Left renal pelvis (tissue), 4 donors: ENCODE data around the gene FBLN2. TPM values are rescaled to one million over a fixed set of nuclear protein-coding genes. Genes with fewer than 3 reads are reported as not detected.

Experiments
- DNase-seq, 4 donors: peaks; one replicate each; pipeline ENCODE4 v3.0.0-alpha.2; 2013; ENCODE audit warnings: low read depth in 4 of 4, low spot score in 3 of 4
- polyA plus RNA-seq, 4 donors: library from polyadenylated mRNA; unstranded; fragments of 120-200 nt; gene quantifications; one replicate each; pipeline ENCODE4 v1.2.1, GENCODE V29; 2013; ENCODE audit not compliant: insufficient read length in 4 of 4

Gene FBLN2
- polyA plus RNA-seq, 4 donors, result 25.6 to 97.3 (median 34.6) TPM

- DNase-seq, result no peak
These were observed 14.4 kb downstream of the FBLN2 start for GRCh38 chr3:13563321-13563720.

GRCh38 chr3:13563911-13564310 lies 15.0 kb downstream of the FBLN2 start:
- no peak for DNase-seq

- DNase-seq, result no peak
These were observed 16.0 kb downstream of the FBLN2 start for GRCh38 chr3:13564751-13565560.

GRCh38 chr3:13565581-13566452 lies 16.9 kb downstream of the FBLN2 start:
- no peak for DNase-seq

DNA sequence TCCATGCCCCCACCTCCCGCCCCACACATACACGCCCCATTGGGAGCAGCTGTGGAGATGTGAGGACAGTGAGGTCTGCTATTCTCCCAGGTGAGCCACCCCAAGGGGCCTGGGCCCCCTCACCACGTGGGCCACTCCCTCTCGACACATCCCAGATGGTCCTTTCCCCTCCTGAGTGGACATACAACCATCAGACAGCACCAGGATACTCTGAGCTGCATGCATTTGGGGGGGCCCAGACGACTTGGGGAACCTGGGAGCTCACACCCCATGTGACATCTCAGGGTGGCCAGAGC lies 17.5 kb downstream of the FBLN2 start:
- no peak for DNase-seq

GRCh38 chr3:13566769-13567310 lies 17.9 kb downstream of the FBLN2 start:
- no peak for DNase-seq

DNA sequence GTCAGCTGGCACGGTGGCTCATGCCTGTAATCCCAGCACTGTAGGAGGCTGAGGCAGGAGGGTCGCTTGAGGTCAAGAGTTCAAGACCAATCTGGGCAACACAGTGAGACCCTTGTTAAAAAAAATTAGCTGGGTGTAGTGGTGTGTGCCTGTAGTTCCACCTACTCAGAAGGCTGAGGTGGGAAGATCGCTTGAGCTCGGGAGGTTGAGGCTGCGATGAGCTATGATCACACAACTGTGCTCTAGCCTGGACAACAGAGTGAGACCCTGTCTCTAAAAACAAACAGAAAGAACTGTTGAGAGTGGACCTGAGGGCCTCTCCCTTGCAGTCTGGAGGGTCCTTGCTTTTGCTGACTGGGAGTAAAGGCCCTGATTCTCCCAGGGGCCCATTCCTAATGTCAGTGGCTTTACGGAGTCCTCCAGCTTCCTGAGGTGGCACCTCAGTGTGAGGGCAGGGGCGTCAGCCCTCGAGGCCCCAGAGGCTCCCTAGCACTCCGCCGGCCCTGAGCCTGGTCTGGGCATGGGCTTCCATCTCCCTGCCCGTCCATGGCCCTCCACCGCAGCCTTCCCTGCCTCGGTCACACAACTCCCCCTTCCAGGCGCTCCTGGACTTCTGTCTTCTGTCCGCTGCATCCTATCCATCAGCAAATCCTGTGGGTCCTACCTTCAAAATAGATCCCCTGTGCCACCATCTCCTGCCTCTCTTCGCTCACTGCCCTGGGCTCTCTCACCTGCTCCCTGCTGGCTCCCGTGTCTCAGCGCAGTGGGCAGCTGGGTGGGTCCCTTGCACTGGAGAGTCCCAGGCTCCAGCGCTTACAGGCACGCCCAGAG lies 19.0 kb downstream of the FBLN2 start:
- no peak for DNase-seq

- no peak for DNase-seq
These were observed 19.6 kb downstream of the FBLN2 start for GRCh38 chr3:13568515-13569028.

- no peak for DNase-seq
These were observed 20.3 kb downstream of the FBLN2 start for GRCh38 chr3:13569201-13569600.

DNA sequence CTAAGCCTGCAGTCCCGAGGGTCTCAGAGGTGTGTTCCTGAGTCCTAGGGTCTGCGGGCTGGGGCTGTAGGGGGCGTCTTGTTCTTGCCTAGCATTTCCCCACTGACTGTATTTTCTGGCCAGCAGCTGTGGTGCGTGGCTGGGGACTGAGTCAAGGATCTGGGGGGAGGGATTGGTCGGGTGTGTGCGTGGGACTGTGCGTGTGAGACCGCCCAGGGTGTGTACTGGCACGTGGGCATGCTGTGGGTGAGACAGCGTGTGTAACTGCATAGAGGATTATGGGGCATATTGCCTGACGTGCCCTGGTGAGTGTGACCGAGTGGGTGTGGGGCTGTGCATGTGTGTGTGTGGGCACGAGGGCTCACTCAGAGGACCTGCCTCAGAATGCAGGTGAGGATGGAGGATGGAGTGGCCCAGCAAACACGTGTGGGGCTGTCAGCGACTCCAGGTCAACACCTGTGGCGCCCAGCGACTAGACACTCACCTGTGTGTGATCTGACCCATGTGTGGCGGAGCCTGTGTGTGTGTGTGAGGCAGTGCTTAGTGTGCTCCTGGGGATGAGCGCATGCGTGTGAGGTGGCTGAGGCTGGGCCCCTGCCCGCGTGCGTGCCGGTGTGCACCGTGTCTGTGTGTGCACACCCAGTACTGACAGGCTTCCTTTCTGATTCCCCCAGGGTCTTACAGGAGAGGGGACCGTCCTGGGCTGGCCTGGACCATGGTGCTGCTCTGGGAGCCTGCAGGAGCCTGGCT lies 20.9 kb downstream of the FBLN2 start:
- DNase-seq, result no peak

DNA sequence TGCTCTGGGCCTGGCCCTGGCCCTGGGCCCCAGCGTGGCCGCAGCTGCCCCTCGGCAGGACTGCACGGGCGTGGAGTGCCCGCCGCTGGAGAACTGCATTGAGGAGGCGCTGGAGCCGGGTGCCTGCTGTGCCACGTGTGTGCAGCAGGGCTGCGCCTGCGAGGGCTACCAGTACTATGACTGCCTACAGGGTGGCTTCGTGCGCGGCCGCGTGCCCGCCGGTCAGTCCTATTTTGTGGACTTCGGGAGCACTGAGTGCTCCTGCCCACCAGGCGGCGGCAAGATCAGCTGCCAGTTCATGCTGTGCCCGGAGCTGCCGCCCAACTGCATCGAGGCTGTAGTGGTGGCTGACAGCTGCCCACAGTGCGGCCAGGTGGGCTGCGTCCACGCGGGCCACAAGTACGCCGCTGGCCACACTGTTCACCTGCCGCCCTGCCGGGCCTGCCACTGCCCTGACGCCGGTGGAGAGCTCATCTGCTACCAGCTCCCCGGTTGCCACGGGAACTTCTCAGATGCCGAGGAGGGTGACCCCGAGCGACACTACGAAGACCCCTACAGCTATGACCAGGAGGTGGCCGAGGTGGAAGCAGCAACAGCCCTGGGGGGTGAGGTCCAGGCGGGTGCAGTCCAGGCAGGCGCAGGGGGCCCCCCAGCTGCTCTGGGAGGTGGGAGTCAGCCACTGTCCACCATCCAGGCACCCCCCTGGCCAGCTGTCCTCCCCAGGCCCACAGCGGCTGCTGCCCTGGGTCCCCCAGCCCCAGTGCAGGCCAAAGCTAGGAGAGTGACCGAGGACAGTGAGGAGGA lies 21.7 kb downstream of the FBLN2 start:
- no peak for DNase-seq

- DNase-seq, result no peak
These were observed 22.3 kb downstream of the FBLN2 start for GRCh38 chr3:13571264-13571663.

DNA sequence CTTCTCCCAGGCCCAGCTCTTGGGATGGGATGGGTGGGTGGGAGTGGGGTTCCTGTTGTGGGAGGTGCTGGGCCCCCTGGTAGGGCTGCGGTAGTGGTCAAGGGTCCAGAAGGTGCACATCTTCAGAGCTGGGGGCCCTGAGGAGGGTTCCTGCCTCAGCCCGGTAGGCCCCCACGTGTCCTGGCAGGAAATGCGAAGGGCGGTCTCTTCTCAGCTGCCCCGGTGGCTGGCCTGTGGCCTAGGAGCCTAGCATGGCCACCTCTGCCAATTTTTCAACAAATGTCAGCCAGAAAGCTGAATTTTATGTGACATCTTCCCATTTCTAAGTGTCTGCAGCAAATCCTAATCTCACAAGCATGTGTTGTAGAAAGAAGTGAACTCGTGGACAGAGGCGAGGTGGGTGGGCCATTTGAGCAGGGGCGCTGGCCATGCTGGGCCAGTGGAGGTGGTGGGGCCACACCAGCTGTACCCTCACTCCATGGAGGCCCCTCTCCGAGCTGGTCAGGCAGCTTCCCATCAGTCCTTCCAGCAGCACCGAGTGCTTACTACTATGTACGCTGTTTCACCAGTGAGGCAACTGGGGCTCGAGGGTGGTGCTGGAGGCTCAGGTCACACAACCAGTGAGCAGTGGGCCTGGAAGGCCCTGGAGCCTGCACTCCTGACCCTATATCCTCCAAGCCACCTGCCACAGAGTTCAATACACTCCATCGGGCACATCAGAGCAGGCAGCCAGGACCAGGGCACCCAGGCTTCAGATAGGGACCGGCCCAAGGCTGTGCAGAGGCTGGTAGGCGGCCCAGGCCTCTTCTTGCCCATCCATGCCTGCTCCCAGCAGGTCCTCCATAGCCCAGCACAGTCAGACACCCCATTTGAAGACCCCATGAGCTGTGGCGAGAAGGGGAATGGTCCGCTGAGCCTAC lies 23.2 kb downstream of the FBLN2 start:
- DNase-seq, result no peak

DNA sequence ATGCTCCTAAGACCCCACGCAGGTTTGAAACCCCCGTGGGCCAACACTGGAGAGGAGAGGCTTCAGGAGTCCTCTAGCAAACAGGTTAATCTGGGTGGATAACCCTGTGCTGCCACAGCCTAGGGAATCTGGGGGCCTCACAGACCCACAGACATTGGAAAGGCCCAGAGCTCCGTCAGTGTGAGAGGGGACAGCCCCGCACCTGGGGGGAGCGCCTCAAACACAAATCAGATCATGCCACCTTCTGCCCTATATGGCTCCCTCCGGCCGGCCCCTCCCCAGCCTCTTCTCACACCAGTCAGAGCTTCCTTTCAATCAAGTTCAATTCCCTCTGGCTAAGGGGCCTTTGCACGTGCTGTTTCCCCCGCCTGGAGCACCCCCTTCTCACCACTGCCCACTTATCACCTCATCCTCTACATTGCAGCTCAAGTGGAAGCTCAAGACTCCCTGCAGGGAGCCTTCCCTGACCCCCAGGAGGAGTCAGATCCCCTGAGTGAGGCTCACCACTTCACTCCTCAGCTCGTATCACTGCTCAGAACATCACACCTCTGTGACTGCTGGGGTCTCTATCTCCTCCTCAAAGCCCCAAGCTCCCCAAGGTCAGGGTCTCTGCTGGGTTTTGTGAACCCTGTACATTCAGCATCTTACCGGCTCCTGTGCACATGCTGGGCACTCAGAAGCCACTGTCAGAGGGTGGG lies 24.1 kb downstream of the FBLN2 start:
- no peak for DNase-seq

DNA sequence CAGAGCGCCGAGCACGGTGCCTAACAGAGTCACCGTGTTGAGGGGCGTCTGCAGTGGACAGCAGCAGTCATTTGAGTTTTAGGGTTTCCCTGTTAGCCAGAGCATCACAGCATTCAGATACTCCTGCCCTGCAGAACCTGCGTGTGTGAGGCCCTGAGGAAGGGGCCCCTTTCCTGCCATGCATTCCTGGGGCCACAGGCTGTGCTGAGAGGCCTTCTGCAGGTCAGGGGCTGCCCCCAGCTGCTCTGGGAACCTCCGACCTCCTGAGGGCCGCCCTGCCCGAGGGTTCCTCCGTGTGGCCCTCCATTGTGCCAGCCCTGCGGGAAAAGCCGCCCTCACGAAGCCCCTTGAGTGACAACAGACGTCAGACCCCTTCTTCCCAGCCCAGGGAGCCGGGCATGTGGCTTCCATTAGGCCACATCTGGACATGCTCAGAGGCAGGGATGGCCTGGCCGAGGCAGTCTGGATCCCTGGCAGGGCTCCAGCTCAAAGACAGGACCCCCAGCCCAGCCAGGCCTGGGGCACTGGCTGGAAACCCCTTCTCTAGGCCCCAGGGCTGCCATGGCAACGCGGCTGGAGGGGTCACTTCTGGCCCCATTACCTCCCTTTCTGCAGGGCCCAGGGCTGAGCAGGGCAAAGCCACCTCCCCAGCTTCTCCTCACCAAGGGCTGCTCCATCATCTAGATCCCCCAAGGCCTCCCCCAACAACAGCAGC lies 25.3 kb downstream of the FBLN2 start:
- no peak for DNase-seq

- no peak for DNase-seq
These were observed 26.0 kb downstream of the FBLN2 start for GRCh38 chr3:13574798-13575451.
